NCI-H146 treated with DMSO at 0.1 percent for 48 hours (cell line): ENCODE data around the gene IER2.
A peak's percentile ranks its signal among the peaks of the same experiment; 100 is the strongest.
"Not testable (repeated sequence)": the region's sequence is repeated elsewhere in the genome, so short reads cannot be mapped to it uniquely, and the experiment has no call there.

ENCODE experiments used
- DNase-seq: peaks from one replicate; lab custom pipeline; 2025; ENCODE audit not compliant: unreplicated experiment; lab: John Stamatoyannopoulos, UW

Gene IER2

GRCh38 chr19:13162724-13163608, 12.8 kb downstream of the IER2 start:
- peak; percentile 94 for DNase-seq

- peak; percentile 59 for DNase-seq
Observed at GRCh38 chr19:13163609-13164342, 13.6 kb downstream of the IER2 start.

- peak; percentile 88 for DNase-seq
Observed at GRCh38 chr19:13164343-13165161, 14.3 kb downstream of the IER2 start.

- no peak for DNase-seq
Observed at GRCh38 chr19:13165162-13165997, 15.2 kb downstream of the IER2 start.

- DNase-seq, result not testable (repeated sequence)
Observed at GRCh38 chr19:13166151-13166550, 15.9 kb downstream of the IER2 start.

GRCh38 chr19:13169769-13170168, 19.6 kb downstream of the IER2 start:
- no peak for DNase-seq

GRCh38 chr19:13171146-13171545, 20.9 kb downstream of the IER2 start:
- no peak for DNase-seq

- DNase-seq, result no peak
Observed at GRCh38 chr19:13172346-13173138, 22.3 kb downstream of the IER2 start.

- DNase-seq, result no peak
Observed at GRCh38 chr19:13173139-13173737, 23.0 kb downstream of the IER2 start.

GRCh38 chr19:13176345-13176744, 26.1 kb downstream of the IER2 start:
- DNase-seq, result no peak

GRCh38 chr19:13177584-13177983, 27.4 kb downstream of the IER2 start:
- DNase-seq, result not testable (repeated sequence)

GRCh38 chr19:13178291-13178690, 28.1 kb downstream of the IER2 start:
- not testable (repeated sequence) for DNase-seq

GRCh38 chr19:13181747-13182388, 31.7 kb downstream of the IER2 start:
- no peak for DNase-seq

- not testable (repeated sequence) for DNase-seq
Observed at GRCh38 chr19:13184926-13185325, 34.7 kb downstream of the IER2 start.

GRCh38 chr19:13185763-13186657, 35.8 kb downstream of the IER2 start:
- peak; percentile 33 for DNase-seq

- DNase-seq, result not testable (repeated sequence)
Observed at GRCh38 chr19:13186688-13187087, 36.5 kb downstream of the IER2 start.

GRCh38 chr19:13187419-13187818, 37.2 kb downstream of the IER2 start:
- DNase-seq, result no peak

GRCh38 chr19:13189600-13189999, 39.4 kb downstream of the IER2 start:
- no peak for DNase-seq
